Measurements from ENCODE around the gene MTX1.

MTX1 gene

DNA sequence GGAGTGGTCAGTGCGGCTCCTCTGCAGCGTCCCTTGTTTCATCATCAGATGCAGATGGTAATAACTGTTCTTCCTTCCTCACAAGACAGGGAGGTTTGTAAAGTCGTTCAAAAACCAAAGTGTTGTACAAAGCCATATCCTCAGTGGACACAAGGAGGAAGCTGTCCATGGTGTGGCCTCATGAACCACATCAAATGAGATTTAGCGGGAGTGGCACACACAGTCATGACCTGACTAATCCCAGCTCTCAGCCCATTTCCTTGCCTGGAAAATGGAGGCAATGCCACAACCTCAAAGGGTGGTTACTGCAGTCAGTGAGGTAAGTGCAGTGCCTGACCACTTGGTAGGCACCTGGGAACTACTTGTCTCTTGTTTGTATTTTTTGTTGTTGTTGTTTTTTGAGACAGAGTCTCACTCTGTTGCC is 33.4 kb downstream of the MTX1 start:
- peak overlapping the region; percentile 67 for H3K27ac ChIP-seq (replicated peaks)
- TF ChIP-seq REST (IDR thresholded peaks at IDR 0.05; ENCODE audit: insufficient replicate concordance, low read depth) (peak; percentile 84), SPI1 (IDR thresholded peaks at IDR 0.05; ENCODE audit: borderline replicate concordance, low read depth) (no peak), POLR2AphosphoS5 (IDR thresholded peaks at IDR 0.05; ENCODE audit: low read depth) (peak; percentile 46; the same call in 1 of the 2 replicates), GABPA (IDR thresholded peaks at IDR 0.05; ENCODE audit: low read depth) (no peak)
- TF ChIP-seq, protein P1, sequence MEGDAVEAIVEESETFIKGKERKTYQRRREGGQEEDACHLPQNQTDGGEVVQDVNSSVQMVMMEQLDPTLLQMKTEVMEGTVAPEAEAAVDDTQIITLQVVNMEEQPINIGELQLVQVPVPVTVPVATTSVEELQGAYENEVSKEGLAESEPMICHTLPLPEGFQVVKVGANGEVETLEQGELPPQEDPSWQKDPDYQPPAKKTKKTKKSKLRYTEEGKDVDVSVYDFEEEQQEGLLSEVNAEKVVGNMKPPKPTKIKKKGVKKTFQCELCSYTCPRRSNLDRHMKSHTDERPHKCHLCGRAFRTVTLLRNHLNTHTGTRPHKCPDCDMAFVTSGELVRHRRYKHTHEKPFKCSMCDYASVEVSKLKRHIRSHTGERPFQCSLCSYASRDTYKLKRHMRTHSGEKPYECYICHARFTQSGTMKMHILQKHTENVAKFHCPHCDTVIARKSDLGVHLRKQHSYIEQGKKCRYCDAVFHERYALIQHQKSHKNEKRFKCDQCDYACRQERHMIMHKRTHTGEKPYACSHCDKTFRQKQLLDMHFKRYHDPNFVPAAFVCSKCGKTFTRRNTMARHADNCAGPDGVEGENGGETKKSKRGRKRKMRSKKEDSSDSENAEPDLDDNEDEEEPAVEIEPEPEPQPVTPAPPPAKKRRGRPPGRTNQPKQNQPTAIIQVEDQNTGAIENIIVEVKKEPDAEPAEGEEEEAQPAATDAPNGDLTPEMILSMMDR (IDR thresholded peaks at IDR 0.05; ENCODE audit: insufficient read depth, low read length), result no peak
- H3K4me3 ChIP-seq (replicated peaks; ENCODE audit: insufficient read depth, low read length), result no peak overlapping the region
- peak; percentile 73 to 79 for DNase-seq (ENCODE audit: low read depth in 1 of 2, low spot score in 1 of 2)
- H3K27me3 ChIP-seq (ENCODE audit: insufficient read depth, poor library complexity, severe bottlenecking), result no peaks in the 10 kb centered on the region

GRCh38 chr1:155242805-155243358 is 34.4 kb downstream of the MTX1 start:
- no peak overlapping the region for H3K4me3 ChIP-seq (replicated peaks; ENCODE audit: insufficient read depth, low read length)
- no peak for TF ChIP-seq GABPA (IDR thresholded peaks at IDR 0.05; ENCODE audit: low read depth)
- no peak for TF ChIP-seq SPI1 (IDR thresholded peaks at IDR 0.05; ENCODE audit: borderline replicate concordance, low read depth)
- no peak for TF ChIP-seq REST (IDR thresholded peaks at IDR 0.05; ENCODE audit: insufficient replicate concordance, low read depth)
- TF ChIP-seq POLR2AphosphoS5 (IDR thresholded peaks at IDR 0.05; ENCODE audit: low read depth), result no peak
- TF ChIP-seq, protein P1 (IDR thresholded peaks at IDR 0.05; ENCODE audit: insufficient read depth, low read length), result no peak

GRCh38 chr1:155244368-155245162 is 36.1 kb downstream of the MTX1 start:
- TF ChIP-seq REST (IDR thresholded peaks at IDR 0.05; ENCODE audit: insufficient replicate concordance, low read depth) (peak; percentile 54), POLR2AphosphoS5 (IDR thresholded peaks at IDR 0.05; ENCODE audit: low read depth) (peak; percentile 90), GABPA (IDR thresholded peaks at IDR 0.05; ENCODE audit: low read depth) (no peak), SPI1 (IDR thresholded peaks at IDR 0.05; ENCODE audit: borderline replicate concordance, low read depth) (no peak)
- TF ChIP-seq, protein P1 (IDR thresholded peaks at IDR 0.05; ENCODE audit: insufficient read depth, low read length), result peak; percentile 23
- DNase-seq (ENCODE audit: low read depth in 1 of 2, low spot score in 1 of 2), result peak; percentile 98 to 99
- Histone ChIP-seq H3K27ac (replicated peaks) (peak overlapping the region; percentile 75), H3K27me3 (ENCODE audit: insufficient read depth, poor library complexity, severe bottlenecking) (no peaks in the 10 kb centered on the region), H3K4me3 (replicated peaks; ENCODE audit: insufficient read depth, low read length) (peak overlapping the region; percentile 60)

More at GRCh38 chr1:155242805-155243358, 34.4 kb downstream of the MTX1 start:
- no peaks in the 10 kb centered on the region for H3K27me3 ChIP-seq (ENCODE audit: insufficient read depth, poor library complexity, severe bottlenecking)
- DNase-seq (ENCODE audit: low read depth in 1 of 2, low spot score in 1 of 2), result no peak
- H3K27ac ChIP-seq (replicated peaks), result no peak overlapping the region

Data from HL-60 (cell line).